ENCODE measurements around the gene AQP12B. TPM values are rescaled to one million over a fixed set of nuclear protein-coding genes. Genes with fewer than 3 reads are reported as not detected.

AQP12B gene
- total and polyA plus RNA-seq, 9 of the 15 experiments (the other 6 are each of a cell fraction or from before 2014, with no cell fraction given): not detected

DNA sequence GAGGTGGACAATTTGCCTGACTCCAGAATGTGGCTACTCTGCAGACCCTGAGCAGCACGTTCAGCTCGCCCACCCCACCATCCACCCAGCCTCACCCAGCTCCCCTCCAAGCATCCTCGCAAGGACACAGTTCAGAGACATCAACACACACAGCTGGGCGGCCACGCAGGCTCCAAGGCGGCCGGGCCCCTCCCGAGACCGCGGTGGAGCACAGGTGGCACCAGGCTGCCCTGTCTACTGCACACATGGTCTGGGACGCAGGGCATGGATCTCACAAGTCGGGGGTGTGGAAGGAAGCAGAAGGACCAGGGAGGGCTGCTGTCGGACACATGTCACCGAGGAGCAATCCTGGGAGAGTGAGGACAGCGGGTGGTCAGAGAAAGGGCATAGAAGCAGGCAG is 45.2 kb upstream of the AQP12B start:
- no peak for FAIRE-seq
- ChIA-PET CTCF (ENCODE audit: low intra/inter-chr PET ratio) (no interaction called here), POLR2A (no interaction called here)
- no peak for ATAC-seq
- no peaks in the 10 kb centered on the region for H3K79me2 ChIP-seq (ENCODE audit: control insufficient read depth, insufficient read depth, low read length)
- no peaks in the 10 kb centered on the region for H3K36me3 ChIP-seq (ENCODE audit: control insufficient read depth, insufficient read depth, low read length)
- in situ Hi-C loops (cut with MboI): no loop called here
- TF ChIP-seq, protein P1, sequence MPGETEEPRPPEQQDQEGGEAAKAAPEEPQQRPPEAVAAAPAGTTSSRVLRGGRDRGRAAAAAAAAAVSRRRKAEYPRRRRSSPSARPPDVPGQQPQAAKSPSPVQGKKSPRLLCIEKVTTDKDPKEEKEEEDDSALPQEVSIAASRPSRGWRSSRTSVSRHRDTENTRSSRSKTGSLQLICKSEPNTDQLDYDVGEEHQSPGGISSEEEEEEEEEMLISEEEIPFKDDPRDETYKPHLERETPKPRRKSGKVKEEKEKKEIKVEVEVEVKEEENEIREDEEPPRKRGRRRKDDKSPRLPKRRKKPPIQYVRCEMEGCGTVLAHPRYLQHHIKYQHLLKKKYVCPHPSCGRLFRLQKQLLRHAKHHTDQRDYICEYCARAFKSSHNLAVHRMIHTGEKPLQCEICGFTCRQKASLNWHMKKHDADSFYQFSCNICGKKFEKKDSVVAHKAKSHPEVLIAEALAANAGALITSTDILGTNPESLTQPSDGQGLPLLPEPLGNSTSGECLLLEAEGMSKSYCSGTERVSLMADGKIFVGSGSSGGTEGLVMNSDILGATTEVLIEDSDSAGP (CRISPR knock-in tag; IDR thresholded peaks at IDR 0.05): no peak
- no peak for TF ChIP-seq SMARCB1 (IDR thresholded peaks at IDR 0.05; ENCODE audit: insufficient read length, low read depth)
- no peak for TF ChIP-seq SRF (CRISPR knock-in tag; IDR thresholded peaks at IDR 0.05)
- peaks cover 0 to 45% of the 10 kb centered on the region in 2 experiments; a peak in 3 of 5 replicates for H3K27me3 ChIP-seq (ENCODE audit: control insufficient read depth in 2 of 2, insufficient read depth in 2 of 2, low read length in 2 of 2)
- no peak overlapping the region for H3K27ac ChIP-seq (ENCODE audit: extremely low read depth, low read depth, low read length)
- no peak for DNase-seq (ENCODE audit: extremely low read depth in 1 of 4, low spot score in 3 of 4)
- no peak overlapping the region for H3K9ac ChIP-seq (ENCODE audit: insufficient read depth in 1 of 2, low read depth in 2 of 2, low read length in 2 of 2)
- WGBS (ENCODE audit: insufficient coverage, low coverage, missing lambda C conversion rate): 3% methylated on average over 11 of the region's 15 CpGs
- intact Hi-C loops (cut with micrococcal nuclease): no loop called here
- no peak overlapping the region for H3K4me2 ChIP-seq (ENCODE audit: insufficient read depth, low read length)
- H3K9me1 ChIP-seq (ENCODE audit: control insufficient read depth, insufficient read depth, low read length): no peaks in the 10 kb centered on the region
- peaks cover 0 to 5% of the 10 kb centered on the region in 2 experiments; a peak in 1 of 5 replicates for H3K4me1 ChIP-seq (replicated peaks in 1 of 2; ENCODE audit: control insufficient read depth in 2 of 2, insufficient read depth in 2 of 2, low read length in 2 of 2)
- H3K9me3 ChIP-seq (replicated peaks; ENCODE audit: control insufficient read depth, insufficient read depth, low read depth, low read length): no peaks in the 10 kb centered on the region
- BruUV-seq (replicated peaks): no TSS peak
- H3K4me3 ChIP-seq: no peak overlapping the region
- H4K20me1 ChIP-seq (replicated peaks; ENCODE audit: control insufficient read depth, insufficient read depth, low read length): no peaks in the 10 kb centered on the region
- no peak overlapping the region for H2AFZ ChIP-seq (ENCODE audit: low read depth, low read length)

DNA sequence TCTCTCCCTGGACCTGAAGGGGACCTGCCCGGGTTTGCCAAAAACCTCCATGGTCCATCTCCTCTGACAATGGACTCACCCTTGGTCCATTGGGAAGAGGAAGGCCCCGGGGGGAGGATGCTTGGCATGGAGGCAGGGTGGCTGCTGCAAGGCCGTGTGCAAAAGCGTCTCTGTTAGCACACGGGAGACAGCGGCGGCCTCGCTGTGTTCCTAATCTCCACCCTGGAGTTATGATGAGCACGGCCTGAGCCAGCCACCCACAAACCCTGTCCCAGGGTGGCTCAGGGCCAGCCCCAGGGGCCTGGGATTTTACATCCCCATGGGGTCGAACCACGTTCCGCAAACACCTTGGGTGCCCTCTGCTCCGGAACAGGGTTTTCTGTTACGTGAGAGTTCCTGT is 44.8 kb upstream of the AQP12B start:
- Histone ChIP-seq H3K27me3 (ENCODE audit: control insufficient read depth in 2 of 2, insufficient read depth in 2 of 2, low read length in 2 of 2) (peaks cover 0 to 50% of the 10 kb centered on the region in 2 experiments; a peak in 3 of 5 replicates), H3K4me2 (ENCODE audit: insufficient read depth, low read length) (no peak overlapping the region), H3K36me3 (ENCODE audit: control insufficient read depth, insufficient read depth, low read length) (no peaks in the 10 kb centered on the region), H3K9ac (ENCODE audit: insufficient read depth in 1 of 2, low read depth in 2 of 2, low read length in 2 of 2) (no peak overlapping the region), H3K9me3 (replicated peaks; ENCODE audit: control insufficient read depth, insufficient read depth, low read depth, low read length) (no peaks in the 10 kb centered on the region), H3K9me1 (ENCODE audit: control insufficient read depth, insufficient read depth, low read length) (no peaks in the 10 kb centered on the region), H4K20me1 (replicated peaks; ENCODE audit: control insufficient read depth, insufficient read depth, low read length) (no peaks in the 10 kb centered on the region), H3K4me1 (replicated peaks in 1 of 2; ENCODE audit: control insufficient read depth in 2 of 2, insufficient read depth in 2 of 2, low read length in 2 of 2) (peaks cover 0 to 8% of the 10 kb centered on the region in 2 experiments; a peak in 1 of 5 replicates), H3K27ac (ENCODE audit: extremely low read depth, low read depth, low read length) (no peak overlapping the region), H3K79me2 (ENCODE audit: control insufficient read depth, insufficient read depth, low read length) (no peaks in the 10 kb centered on the region), H2AFZ (ENCODE audit: low read depth, low read length) (no peak overlapping the region), H3K4me3 (no peak overlapping the region)
- in situ Hi-C loops (cut with MboI) (no loop called here), intact Hi-C loops (cut with micrococcal nuclease) (no loop called here)
- 0% methylated on average over 13 of the region's 14 CpGs for WGBS (ENCODE audit: insufficient coverage, low coverage, missing lambda C conversion rate)
- FAIRE-seq (no peak), ATAC-seq (no peak), DNase-seq (ENCODE audit: extremely low read depth in 1 of 4, low spot score in 3 of 4) (no peak)
- POLR2A ChIA-PET: no interaction called here
- no TSS peak for BruUV-seq (replicated peaks)
- CTCF ChIA-PET (ENCODE audit: low intra/inter-chr PET ratio): no interaction called here
- no peak for TF ChIP-seq CREBBP (IDR thresholded peaks at IDR 0.05; ENCODE audit: low read depth, low read length)
- TF ChIP-seq POLR3A (IDR thresholded peaks at IDR 0.05; ENCODE audit: borderline replicate concordance, extremely low read depth, insufficient read depth, insufficient read length): no peak
- no peak for TF ChIP-seq PTBP1 (IDR thresholded peaks at IDR 0.05; ENCODE audit: low read depth, low read length)
- no peak for TF ChIP-seq NFE2 (IDR thresholded peaks at IDR 0.05; ENCODE audit: low read depth)
- no peak for TF ChIP-seq PTTG1 (tag; IDR thresholded peaks at IDR 0.05; ENCODE audit: low read depth)
- TF ChIP-seq, protein P2, sequence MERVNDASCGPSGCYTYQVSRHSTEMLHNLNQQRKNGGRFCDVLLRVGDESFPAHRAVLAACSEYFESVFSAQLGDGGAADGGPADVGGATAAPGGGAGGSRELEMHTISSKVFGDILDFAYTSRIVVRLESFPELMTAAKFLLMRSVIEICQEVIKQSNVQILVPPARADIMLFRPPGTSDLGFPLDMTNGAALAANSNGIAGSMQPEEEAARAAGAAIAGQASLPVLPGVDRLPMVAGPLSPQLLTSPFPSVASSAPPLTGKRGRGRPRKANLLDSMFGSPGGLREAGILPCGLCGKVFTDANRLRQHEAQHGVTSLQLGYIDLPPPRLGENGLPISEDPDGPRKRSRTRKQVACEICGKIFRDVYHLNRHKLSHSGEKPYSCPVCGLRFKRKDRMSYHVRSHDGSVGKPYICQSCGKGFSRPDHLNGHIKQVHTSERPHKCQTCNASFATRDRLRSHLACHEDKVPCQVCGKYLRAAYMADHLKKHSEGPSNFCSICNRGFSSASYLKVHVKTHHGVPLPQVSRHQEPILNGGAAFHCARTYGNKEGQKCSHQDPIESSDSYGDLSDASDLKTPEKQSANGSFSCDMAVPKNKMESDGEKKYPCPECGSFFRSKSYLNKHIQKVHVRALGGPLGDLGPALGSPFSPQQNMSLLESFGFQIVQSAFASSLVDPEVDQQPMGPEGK (CRISPR knock-in tag; IDR thresholded peaks at IDR 0.05; ENCODE audit: borderline replicate concordance): no peak
- no peak for TF ChIP-seq BDP1 (IDR thresholded peaks at IDR 0.05; ENCODE audit: insufficient read depth, insufficient read length)
- TF ChIP-seq ZNF311 (CRISPR knock-in tag; IDR thresholded peaks at IDR 0.05): no peak
- TF ChIP-seq LARP7 (IDR thresholded peaks at IDR 0.05): no peak
- TF ChIP-seq ZNF24 (IDR thresholded peaks at IDR 0.05): no peak
- no peak for TF ChIP-seq SMARCC2 (IDR thresholded peaks at IDR 0.05; ENCODE audit: low read depth)
- no peak for TF ChIP-seq ZNF75A (CRISPR knock-in tag; IDR thresholded peaks at IDR 0.05)
